D721Med (cell line): ENCODE results near the gene SOX10.

Source experiments
- DNase-seq: peaks from one replicate; pipeline ENCODE4 v3.0.0; 2011; ENCODE audit warnings: low spot score; ENCODE audit not compliant: insufficient read length
- FAIRE-seq: peaks from 2 replicates; lab custom pipeline; 2011; peaks lifted over from hg19 to GRCh38; lab: Jason Lieb, UNC
- CTCF ChIP-seq: IDR thresholded peaks from 2 replicates; pipeline ENCODE4 v1.5.1; 2012; ENCODE audit warnings: mild to moderate bottlenecking, control low read depth; ENCODE audit not compliant: insufficient read depth; ENCODE audit errors: missing control alignments

SOX10 gene

GRCh38 chr22:37942133-37942532 is 42.2 kb downstream of the SOX10 start:
- FAIRE-seq (no peak), DNase-seq (no peak)
- no peak for TF ChIP-seq CTCF

DNA sequence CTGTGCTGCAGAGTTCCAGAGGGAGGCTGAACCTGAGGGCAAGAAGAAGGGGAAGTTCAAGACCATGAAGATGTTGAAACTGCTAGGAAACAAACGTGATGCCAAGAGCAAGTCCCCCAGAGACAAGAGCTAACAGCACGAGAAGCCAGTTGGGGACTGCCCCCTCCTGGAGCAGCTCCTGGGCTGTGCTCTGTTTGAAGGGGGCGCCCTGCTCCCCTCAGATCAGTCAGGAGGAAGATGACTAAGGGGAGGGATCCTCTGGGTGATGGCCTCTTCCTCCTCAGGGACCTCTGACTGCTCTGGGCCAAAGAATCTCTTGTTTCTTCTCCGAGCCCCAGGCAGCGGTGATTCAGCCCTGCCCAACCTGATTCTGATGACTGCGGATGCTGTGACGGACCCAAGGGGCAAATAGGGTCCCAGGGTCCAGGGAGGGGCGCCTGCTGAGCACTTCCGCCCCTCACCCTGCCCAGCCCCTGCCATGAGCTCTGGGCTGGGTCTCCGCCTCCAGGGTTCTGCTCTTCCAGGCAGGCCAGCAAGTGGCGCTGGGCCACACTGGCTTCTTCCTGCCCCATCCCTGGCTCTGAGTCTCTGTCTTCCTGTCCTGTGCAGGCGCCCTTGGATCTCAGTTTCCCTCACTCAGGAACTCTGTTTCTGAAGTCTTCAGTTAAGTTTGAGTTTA is 43.5 kb downstream of the SOX10 start:
- FAIRE-seq (no peak), DNase-seq (no peak)
- no peak for TF ChIP-seq CTCF

DNA sequence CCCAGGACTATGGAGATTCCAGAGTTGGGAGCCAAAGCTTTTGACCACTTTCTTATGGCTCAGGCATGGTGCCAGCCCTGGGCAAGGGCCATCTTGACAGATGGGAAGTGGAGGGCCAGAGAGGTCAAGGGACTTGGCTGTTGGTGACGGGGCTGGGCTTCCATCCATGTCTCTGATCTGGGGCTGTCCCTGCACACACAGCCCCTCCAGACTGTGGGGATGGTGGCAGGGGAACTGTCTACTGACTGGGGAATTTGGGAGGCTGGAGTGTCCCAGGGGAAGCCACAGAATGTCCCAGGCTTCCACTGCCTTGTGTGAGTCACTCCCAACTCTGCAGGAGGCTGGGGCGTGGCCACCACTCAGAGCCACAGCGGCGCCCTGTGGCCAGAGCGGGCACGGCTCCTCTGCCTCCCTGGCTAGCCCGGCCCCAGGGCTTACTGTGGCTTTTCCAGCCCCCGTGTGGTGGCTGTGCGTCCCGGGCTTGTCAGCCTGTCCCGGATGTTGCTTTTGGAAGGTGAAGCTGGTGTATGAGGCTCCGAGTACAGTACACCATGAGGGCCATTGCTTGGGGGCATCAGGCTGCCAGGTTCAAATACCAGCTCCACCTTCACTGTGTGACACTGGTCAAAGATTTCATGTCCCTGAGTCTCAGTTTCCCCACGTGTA is 50.5 kb downstream of the SOX10 start:
- FAIRE-seq, result no peak
- DNase-seq, result peak; percentile 47

DNA sequence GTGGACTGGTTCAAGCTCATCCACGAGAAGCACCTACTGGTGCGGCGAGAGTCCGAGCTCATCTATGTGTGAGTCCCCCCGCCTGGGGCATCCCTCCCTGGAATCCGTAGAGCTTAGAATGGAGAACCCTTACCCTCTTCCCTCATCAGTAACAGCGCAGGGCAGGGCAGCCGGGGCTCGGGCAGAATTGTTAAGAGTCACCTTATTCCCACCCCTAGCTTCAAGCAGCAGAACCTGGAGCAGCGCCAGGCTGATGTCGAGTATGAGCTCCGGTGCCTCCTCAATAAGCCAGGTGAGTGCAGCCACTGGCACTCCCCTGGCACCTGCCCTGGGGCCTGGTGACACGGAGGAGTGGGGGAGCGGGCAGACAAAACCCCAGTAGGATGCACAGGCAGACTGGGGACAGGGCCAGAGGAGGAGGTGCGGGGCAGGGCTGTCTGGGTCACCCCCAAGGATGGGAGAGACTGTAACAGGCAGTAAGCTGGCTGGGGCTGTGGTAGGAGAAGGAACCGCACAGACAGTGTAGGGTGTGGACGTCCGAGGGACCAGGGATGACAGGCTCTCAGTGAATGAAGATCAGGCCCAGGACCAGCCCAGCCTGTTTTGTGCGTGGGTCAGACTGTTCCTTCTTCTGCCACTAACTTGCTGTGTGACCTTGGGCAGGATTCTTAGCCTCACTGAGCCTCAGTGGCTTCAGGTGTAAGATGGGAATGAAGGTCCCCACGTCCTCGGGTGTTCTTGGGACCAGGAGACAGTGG is 51.4 kb downstream of the SOX10 start:
- TF ChIP-seq CTCF, result no peak
- no peak for FAIRE-seq
- DNase-seq, result no peak

More for the DNA sequence above, 50.5 kb downstream of the SOX10 start:
- TF ChIP-seq CTCF, result peak; percentile 86

DNA sequence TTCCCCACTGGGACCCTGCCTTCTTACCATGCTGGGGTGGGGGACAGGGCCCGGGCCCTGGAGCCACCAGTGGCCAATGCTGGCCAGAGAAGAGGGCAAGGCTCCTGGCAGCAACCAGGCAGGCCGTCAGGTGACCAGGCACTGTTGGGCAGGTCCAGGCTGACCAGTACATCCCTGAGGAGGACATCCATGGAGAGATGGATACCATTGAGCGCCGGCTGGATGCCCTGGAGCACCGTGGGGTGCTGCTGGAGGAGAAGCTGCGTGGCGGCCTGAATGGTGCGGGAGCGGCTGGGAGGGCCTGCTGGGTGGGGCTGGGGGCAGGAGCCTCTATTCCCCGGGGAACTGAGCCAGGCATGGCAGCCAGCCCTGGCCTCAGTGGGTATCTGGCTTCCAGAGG is 52.0 kb downstream of the SOX10 start:
- no peak for TF ChIP-seq CTCF
- no peak for FAIRE-seq
- no peak for DNase-seq

- no peak for FAIRE-seq
- no peak for DNase-seq
- no peak for TF ChIP-seq CTCF
Observed at GRCh38 chr22:37931893-37932389, 52.4 kb downstream of the SOX10 start.
